H1 (cell line): ENCODE measurements around the gene MUSTN1. TPM values are rescaled to one million over a fixed set of nuclear protein-coding genes. Genes with fewer than 3 reads are reported as not detected.

Experiments
- CTCF ChIA-PET: fragments of 300-600 bp; sonication (Branson Sonifier 250); formaldehyde crosslinking; loops from one replicate; lab custom pipeline; 2021; ENCODE audit not compliant: partially characterized antibody; lab: Charles Lee
- POLR2A ChIA-PET: fragments of 300-600 bp; sonication (Branson Sonifier 250); formaldehyde crosslinking; loops from one replicate; lab custom pipeline; 2021; ENCODE audit warnings: inconsistent platforms; ENCODE audit not compliant: partially characterized antibody; lab: Charles Lee
- DNase-seq, 2 experiments: peaks; one replicate each; pipeline versions ENCODE4 v3.0.0 to v3.0.0-alpha.2; 2010 to 2022; ENCODE audit warnings: low spot score in 2 of 2, low read depth in 1 of 2, mixed read lengths in 1 of 2
- FAIRE-seq: peaks from 2 replicates; lab custom pipeline; 2011; peaks lifted over from hg19 to GRCh38; lab: Jason Lieb, UNC
- H2AFZ ChIP-seq: 2 replicates; pipeline ENCODE4 v1.8.1; 2012; ENCODE audit warnings: low read length, inconsistent platforms
- H2AK5ac ChIP-seq: 2 replicates; pipeline ENCODE4 v1.6.1; 2013; ENCODE audit warnings: low read depth, low read length
- H2BK120ac ChIP-seq: replicated peaks from 2 replicates; pipeline ENCODE3; 2013; ENCODE audit warnings: low read depth, low read length, inconsistent platforms
- H2BK12ac ChIP-seq: 2 replicates; pipeline ENCODE4 v1.6.1; 2013; ENCODE audit warnings: low read depth, low read length
- H2BK15ac ChIP-seq: 2 replicates; pipeline ENCODE4 v1.6.1; 2013; ENCODE audit warnings: low read length
- H2BK20ac ChIP-seq: 2 replicates; pipeline ENCODE4 v1.6.1; 2013; ENCODE audit warnings: low read length
- H2BK5ac ChIP-seq: 2 replicates; pipeline ENCODE4 v1.6.1; 2013; ENCODE audit warnings: low read depth, low read length
- H3K14ac ChIP-seq: 2 replicates; pipeline ENCODE4 v1.6.1; 2013; ENCODE audit warnings: inconsistent platforms; ENCODE audit not compliant: insufficient read length
- H3K18ac ChIP-seq: 2 replicates; pipeline ENCODE4 v1.6.1; 2013; ENCODE audit warnings: low read length; ENCODE audit errors: extremely low read depth
- H3K23ac ChIP-seq: 2 replicates; pipeline ENCODE4 v1.6.1; 2013; ENCODE audit warnings: inconsistent platforms; ENCODE audit not compliant: insufficient read length
- H3K23me2 ChIP-seq: 2 replicates; pipeline ENCODE4 v1.6.1; 2013; ENCODE audit warnings: low read depth, low read length
- H3K27ac ChIP-seq: 2 replicates; pipeline ENCODE4 v1.6.1; 2011; ENCODE audit warnings: low read depth, low read length, inconsistent platforms
- H3K27me3 ChIP-seq, 4 experiments: replicated peaks in 1 of 4; 1 replicate in 1 of 4; 2 replicates in 3 of 4; pipeline versions ENCODE4 v1.6.1 to v1.8.1; 2011 to 2013; ENCODE audit warnings: low read length in 3 of 4, mild to moderate bottlenecking in 3 of 4, inconsistent platforms in 2 of 4, mixed read lengths in 2 of 4, moderate library complexity in 1 of 4; ENCODE audit not compliant: control insufficient read depth in 3 of 4, insufficient read depth in 3 of 4; ENCODE audit errors: extremely low read depth in 1 of 4
- H3K36me3 ChIP-seq, 4 experiments: 2 replicates each; pipeline versions ENCODE4 v1.6.1 to v1.8.1; 2011 to 2013; ENCODE audit warnings: mild to moderate bottlenecking in 4 of 4, low read length in 3 of 4, moderate library complexity in 2 of 4, control low read depth in 1 of 4, inconsistent platforms in 1 of 4; ENCODE audit not compliant: insufficient read depth in 4 of 4, control insufficient read depth in 2 of 4
- H3K4ac ChIP-seq: replicated peaks from 2 replicates; pipeline ENCODE3; 2013; ENCODE audit warnings: low read length, low read depth, mixed read lengths, inconsistent platforms; ENCODE audit not compliant: insufficient read length
- H3K4me1 ChIP-seq, 4 experiments: replicated peaks in 1 of 4; 1 replicate in 1 of 4; 2 replicates in 3 of 4; pipeline versions ENCODE4 v1.6.1 to v1.8.1; 2011 to 2013; ENCODE audit warnings: low read length in 3 of 4, inconsistent platforms in 2 of 4, mixed read lengths in 1 of 4; ENCODE audit not compliant: insufficient read depth in 4 of 4, control insufficient read depth in 3 of 4
- H3K4me2 ChIP-seq, 2 experiments: 2 replicates each; pipeline versions ENCODE4 v1.6.1 to v1.8.1; 2011 to 2013; ENCODE audit warnings: low read depth in 2 of 2, low read length in 2 of 2, control low read depth in 1 of 2, inconsistent platforms in 1 of 2, mild to moderate bottlenecking in 1 of 2; ENCODE audit not compliant: insufficient read depth in 1 of 2
- H3K4me3 ChIP-seq, 4 experiments: fragments of 200-600, 300-600 bp in 1 of 4; sonication (generic), shearing (Covaris generic), sonication (Bioruptor Twin) in 1 of 4; 2 replicates each; pipeline versions ENCODE4 v1.5.1 to v1.8.1; 2011 to 2016; ENCODE audit warnings: low read length in 4 of 4, low read depth in 3 of 4, control low read depth in 2 of 4, inconsistent platforms in 2 of 4, mild to moderate bottlenecking in 2 of 4, mixed read lengths in 1 of 4, moderate library complexity in 1 of 4; ENCODE audit not compliant: insufficient read depth in 2 of 4; ENCODE audit errors: extremely low read depth in 1 of 4
- H3K56ac ChIP-seq: replicated peaks from 2 replicates; pipeline ENCODE3; 2013; ENCODE audit warnings: low read depth, mild to moderate bottlenecking, mixed read lengths, low read length, inconsistent platforms; ENCODE audit not compliant: insufficient read length
- H3K79me1 ChIP-seq: 2 replicates; pipeline ENCODE4 v1.6.1; 2013; ENCODE audit warnings: low read depth, low read length, control low read depth
- H3K79me2 ChIP-seq, 2 experiments: 2 replicates each; pipeline versions ENCODE4 v1.6.1 to v1.8.1; 2012 to 2013; ENCODE audit warnings: low read length in 2 of 2, mild to moderate bottlenecking in 2 of 2, inconsistent platforms in 1 of 2; ENCODE audit not compliant: insufficient read depth in 2 of 2, control insufficient read depth in 1 of 2
- H3K9ac ChIP-seq, 4 experiments: replicated peaks in 1 of 4; 1 replicate in 1 of 4; 2 replicates in 3 of 4; pipeline versions ENCODE4 v1.6.1 to v1.8.1; 2011 to 2013; ENCODE audit warnings: low read depth in 3 of 4, low read length in 3 of 4, control low read depth in 2 of 4, mild to moderate bottlenecking in 2 of 4, moderate library complexity in 2 of 4, inconsistent platforms in 1 of 4; ENCODE audit errors: extremely low read depth in 1 of 4
- H3K9me3 ChIP-seq, 2 experiments: 2 replicates each; pipeline versions ENCODE4 v1.6.1 to v1.8.1; 2012 to 2013; ENCODE audit warnings: mild to moderate bottlenecking in 2 of 2, moderate library complexity in 2 of 2, control low read depth in 1 of 2, inconsistent platforms in 1 of 2, low read depth in 1 of 2, low read length in 1 of 2, mixed read lengths in 1 of 2; ENCODE audit not compliant: insufficient read depth in 2 of 2
- H4K20me1 ChIP-seq, 2 experiments: replicated peaks in 1 of 2; 2 replicates each; pipeline versions ENCODE3 to v1.8.1; 2011 to 2013; ENCODE audit warnings: inconsistent platforms in 2 of 2, low read length in 2 of 2, mild to moderate bottlenecking in 1 of 2; ENCODE audit not compliant: insufficient read depth in 2 of 2, control insufficient read depth in 1 of 2
- H4K5ac ChIP-seq: 2 replicates; pipeline ENCODE4 v1.6.1; 2013; ENCODE audit warnings: low read length, low read depth, mixed read lengths, inconsistent platforms; ENCODE audit not compliant: insufficient read length
- H4K8ac ChIP-seq: 2 replicates; pipeline ENCODE4 v1.8.0; 2013; ENCODE audit warnings: mild to moderate bottlenecking, moderate library complexity, low read length, inconsistent platforms; ENCODE audit not compliant: insufficient read depth; ENCODE audit errors: extremely low read depth
- H4K91ac ChIP-seq: replicated peaks from 2 replicates; pipeline ENCODE3; 2013; ENCODE audit warnings: low read length, mixed read lengths, inconsistent platforms; ENCODE audit not compliant: insufficient read length
- BRCA1 ChIP-seq: IDR thresholded peaks from 2 replicates; pipeline ENCODE4 v1.6.1; 2012; ENCODE audit warnings: low read depth, low read length, improper control_type of control experiment
- CBX5 ChIP-seq: fragments of 300-800, 300-1000 bp; sonication (generic); IDR thresholded peaks from 2 replicates; pipeline ENCODE4 v1.7.1; 2016; ENCODE audit warnings: antibody characterized with exemption, low read length, low read depth
- CHD2 ChIP-seq: IDR thresholded peaks from 2 replicates; pipeline ENCODE4 v1.6.1; 2012; ENCODE audit warnings: low read length, improper control_type of control experiment
- EP300 ChIP-seq, 2 experiments: IDR thresholded peaks; 1 replicate in 1 of 2; 2 replicates in 1 of 2; pipeline ENCODE4 v1.6.1; 2011 to 2012; ENCODE audit warnings: low read depth in 2 of 2, low read length in 2 of 2, mild to moderate bottlenecking in 2 of 2, borderline replicate concordance in 1 of 2, inconsistent platforms in 1 of 2, moderate library complexity in 1 of 2
- FOSL1 ChIP-seq: IDR thresholded peaks from 2 replicates; pipeline ENCODE4 v1.6.1; 2011; ENCODE audit warnings: mild to moderate bottlenecking, low read depth, low read length, moderate library complexity; ENCODE audit not compliant: insufficient read depth
- JUN ChIP-seq: IDR thresholded peaks from 2 replicates; pipeline ENCODE4 v1.6.1; 2011; ENCODE audit warnings: low read depth, mild to moderate bottlenecking, improper control_type of control experiment, low read length
- NANOG ChIP-seq: IDR thresholded peaks from 2 replicates; pipeline ENCODE4 v1.6.1; 2011; ENCODE audit warnings: low read length, low read depth, mild to moderate bottlenecking, inconsistent platforms; ENCODE audit not compliant: insufficient read depth, poor library complexity, severe bottlenecking
- RNF2 ChIP-seq: fragments of 200-900, 300-1000 bp; sonication (generic); IDR thresholded peaks from 2 replicates; pipeline ENCODE4 v1.7.1; 2016; ENCODE audit warnings: borderline replicate concordance, low read depth, mild to moderate bottlenecking, antibody characterized with exemption, low read length; ENCODE audit not compliant: poor library complexity, severe bottlenecking; ENCODE audit errors: missing control alignments
- SP4 ChIP-seq: IDR thresholded peaks from 2 replicates; pipeline ENCODE4 v1.6.1; 2012; ENCODE audit warnings: low read length, inconsistent platforms
- SRF ChIP-seq: IDR thresholded peaks from 2 replicates; pipeline ENCODE4 v1.6.1; 2011; ENCODE audit warnings: mild to moderate bottlenecking, low read depth, low read length, moderate library complexity
- TAF1 ChIP-seq: IDR thresholded peaks from 2 replicates; pipeline ENCODE4 v1.6.1; 2011; ENCODE audit warnings: mild to moderate bottlenecking, low read depth, low read length
- TBP ChIP-seq: IDR thresholded peaks from 2 replicates; pipeline ENCODE4 v1.6.1; 2011; ENCODE audit warnings: low read depth, low read length, improper control_type of control experiment
- TCF12 ChIP-seq: IDR thresholded peaks from 2 replicates; pipeline ENCODE4 v1.6.1; 2011; ENCODE audit warnings: low read depth, mild to moderate bottlenecking, low read length
- WGBS, 2 experiments: shearing (Covaris generic) in 1 of 2; methylation state at CpG; one replicate each; pipeline versions ENCODE4 v1.1.6 to v1.1.7; 2013 to 2015; ENCODE audit warnings: low lambda C conversion rate in 2 of 2, mixed read lengths in 2 of 2, inconsistent platforms in 1 of 2, low coverage in 1 of 2, missing lambda C conversion rate in 1 of 2; ENCODE audit not compliant: insufficient replicate concordance in 2 of 2, insufficient coverage in 1 of 2, insufficient read length in 1 of 2; ENCODE audit errors: extremely low coverage in 1 of 2, missing lambda C conversion rate in 1 of 2; 5-methylcytosine and 5-hydroxymethylcytosine counted together
- polyA plus RNA-seq, 7 experiments: library from polyadenylated mRNA; depleted of rRNA in 3 of 7; stranded (reverse) in 5 of 7; unstranded in 2 of 7; fragments of >200 nt in 5 of 7; fragments of 200-250 nt in 2 of 7; gene quantifications; 1 replicate in 5 of 7; 2 replicates in 1 of 7; 4 replicates in 1 of 7; pipeline versions ENCODE4 v1.2.1 to v1.2.3, GENCODE V29; 2011 to 2013; ENCODE audit warnings: missing spikeins in 2 of 7, mixed read lengths in 2 of 7
- total RNA-seq: library from RNA; stranded (reverse); fragmentation: NEBNext Ultra II Directional; extraction: Animal tissue kit (Norgen Biotek cat#: 25700); gene quantifications from 2 replicates; pipeline ENCODE4 v1.2.1, GENCODE V29; 2021
- TF ChIP-seq, protein P1 (sequence below): IDR thresholded peaks from 2 replicates; pipeline ENCODE4 v1.6.1; 2012; ENCODE audit warnings: inconsistent platforms

Gene MUSTN1
- total and polyA plus RNA-seq, 2 of the 8 experiments (the other 6 are each of a cell fraction or from before 2014, with no cell fraction given): 1.1 to 2.4 TPM

- 91% methylated on average over 6 of the region's 6 CpGs; no CpG with 5 or more reads in 1 of the 2 experiments for WGBS, 2 experiments
- no peak overlapping the region for H3K9ac ChIP-seq
- TF ChIP-seq TBP (no peak), TAF1 (no peak), CBX5 (no peak), FOSL1 (no peak), SRF (no peak), BRCA1 (no peak), RNF2 (no peak), CHD2 (no peak), SP4 (no peak), EP300 (IDR thresholded peaks at IDR 0.05; ENCODE audit: borderline replicate concordance in 1 of 2, low read depth in 2 of 2, low read length in 2 of 2) (no peak), TCF12 (no peak), NANOG (no peak), JUN (no peak)
- TF ChIP-seq, protein P1, sequence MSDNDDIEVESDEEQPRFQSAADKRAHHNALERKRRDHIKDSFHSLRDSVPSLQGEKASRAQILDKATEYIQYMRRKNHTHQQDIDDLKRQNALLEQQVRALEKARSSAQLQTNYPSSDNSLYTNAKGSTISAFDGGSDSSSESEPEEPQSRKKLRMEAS: no peak
Measured at GRCh38 chr3:52816199-52816598, 18.6 kb downstream of the MUSTN1 start.

More at GRCh38 chr3:52816199-52816598, 18.6 kb downstream of the MUSTN1 start:
- CTCF ChIA-PET: interaction anchor here (0.8 to 7.5 kb wide), 5 partner anchors 11 to 45 kb away, joined by 3 to 86 read pairs (median 18); partner anchors contain the start of gene NEK4
- Histone ChIP-seq H3K79me1 (no peaks in the 10 kb centered on the region), H3K14ac (no peak overlapping the region), H2BK120ac (no peak overlapping the region), H4K5ac (no peak overlapping the region), H3K56ac (no peak overlapping the region), H2AFZ (no peak overlapping the region), H2BK12ac (no peak overlapping the region), H2BK15ac (no peak overlapping the region), H3K79me2 (no peaks in the 10 kb centered on the region), H4K91ac (no peak overlapping the region), H3K23ac (no peak overlapping the region), H3K9me3 (no peaks in the 10 kb centered on the region), H3K4ac (no peak overlapping the region), H3K36me3 (no peaks in the 10 kb centered on the region), H3K4me1 (peaks cover 0 to 6% (median 3%) of the 10 kb centered on the region in 4 experiments; a peak in 2 of 7 replicates), H2BK5ac (no peak overlapping the region), H4K8ac (no peak overlapping the region), H2BK20ac (no peak overlapping the region), H3K4me3 (no peak overlapping the region), H3K27ac (no peak overlapping the region), H4K20me1 (no peaks in the 10 kb centered on the region), H3K27me3 (no peaks in the 10 kb centered on the region; a peak in 1 of 7 replicates), H3K4me2 (no peak overlapping the region), H3K18ac (no peak overlapping the region), H3K23me2 (no peaks in the 10 kb centered on the region), H2AK5ac (no peak overlapping the region)
- POLR2A ChIA-PET: interaction anchor here (1.0 to 1.3 kb wide), 2 partner anchors 10 to 349 kb away, joined by 3 to 7 read pairs; no protein-coding TSS in a partner anchor
- FAIRE-seq (no peak), DNase-seq (no peak)
